BLaER1 treated with 17β-estradiol and CSF1 and Interleukin-3, amounts not matched to agents 10 nM and 100 nM (cell line): ENCODE results near the gene USP49.

Experiments
- H3K27ac ChIP-seq, 11 experiments: shearing (Covaris generic); formaldehyde crosslinking; 2 replicates each; pipeline ENCODE4 v1.8.1; 2022
- H3K27me3 ChIP-seq, 11 experiments: shearing (Covaris generic); formaldehyde crosslinking; 2 replicates each; pipeline ENCODE4 v1.8.1; 2022
- H3K36me3 ChIP-seq, 11 experiments: shearing (Covaris generic); formaldehyde crosslinking; 2 replicates each; pipeline ENCODE4 v1.8.1; 2022
- H3K4me1 ChIP-seq, 10 experiments: shearing (Covaris generic); formaldehyde crosslinking; 2 replicates each; pipeline ENCODE4 v1.8.1; 2022
- H3K4me2 ChIP-seq, 11 experiments: shearing (Covaris generic); formaldehyde crosslinking; 2 replicates each; pipeline ENCODE4 v1.8.1; 2022
- H3K4me3 ChIP-seq, 10 experiments: shearing (Covaris generic); formaldehyde crosslinking; 2 replicates each; pipeline ENCODE4 v1.8.1; 2022
- H3K9ac ChIP-seq, 11 experiments: shearing (Covaris generic); formaldehyde crosslinking; 2 replicates each; pipeline ENCODE4 v1.8.1; 2022
- H3K9me3 ChIP-seq, 11 experiments: shearing (Covaris generic); formaldehyde crosslinking; replicated peaks in 1 of 11; 2 replicates each; pipeline ENCODE4 v1.8.1; 2022
- H4K20me1 ChIP-seq, 11 experiments: shearing (Covaris generic); formaldehyde crosslinking; 2 replicates each; pipeline ENCODE4 v1.8.1; 2022
- Cebpa-rat ChIP-seq, 11 experiments: shearing (Covaris generic); IDR thresholded peaks; 2 replicates each; pipeline ENCODE4 v1.8.1; 2022

The USP49 gene

GRCh38 chr6:41740366-41741162, 154.6 kb downstream of the USP49 start:
- Histone ChIP-seq H3K9ac (peak overlapping the region in 2 of 11 experiments; percentile 24 to 43; a peak in 2 of 22 replicates), H3K27me3 (no peaks in the 10 kb centered on the region), H3K4me3 (no peak overlapping the region), H3K4me2 (peak overlapping the region in 1 of 11 experiments; percentile 42; a peak in 1 of 22 replicates), H3K9me3 (no peaks in the 10 kb centered on the region), H4K20me1 (no peaks in the 10 kb centered on the region), H3K36me3 (no peaks in the 10 kb centered on the region), H3K4me1 (peaks cover 8 to 34% (median 18%) of the 10 kb centered on the region in 10 experiments), H3K27ac (peak overlapping the region in 4 of 11 experiments; percentile 5 to 20 (median 16); a peak in 2 of 22 replicates)
- TF ChIP-seq Cebpa-rat (IDR thresholded peaks at IDR 0.05) = no peak
